HG03060 (cell line): ENCODE measurements around the gene PRKCE.

Experiments used
- ATAC-seq: cut with Tn5 transposase; IDR thresholded peaks from one replicate; pipeline ENCODE4 v1.9.1; 2021; ENCODE audit warnings: low read depth, moderate number of reproducible peaks; ENCODE audit not compliant: unreplicated experiment

Gene PRKCE

GRCh38 chr2:45631319-45631718 lies 20.2 kb upstream of the PRKCE start:
- no peak for ATAC-seq

GRCh38 chr2:45631955-45632354 lies 19.5 kb upstream of the PRKCE start:
- no peak for ATAC-seq

- no peak for ATAC-seq
Measured at GRCh38 chr2:45634223-45634622, 17.3 kb upstream of the PRKCE start.

- no peak for ATAC-seq
Measured at GRCh38 chr2:45636008-45636407, 15.5 kb upstream of the PRKCE start.

GRCh38 chr2:45637440-45637839 lies 14.0 kb upstream of the PRKCE start:
- ATAC-seq = no peak

- ATAC-seq = no peak
Measured at GRCh38 chr2:45640576-45640975, 10.9 kb upstream of the PRKCE start.

- no peak for ATAC-seq
Measured at GRCh38 chr2:45643095-45643494, 8.4 kb upstream of the PRKCE start.

GRCh38 chr2:45643543-45644542 lies 7.6 kb upstream of the PRKCE start:
- no peak for ATAC-seq

GRCh38 chr2:45646289-45646688 lies 5.2 kb upstream of the PRKCE start:
- ATAC-seq = no peak

GRCh38 chr2:45647356-45647755 lies 4.1 kb upstream of the PRKCE start:
- ATAC-seq = no peak

- no peak for ATAC-seq
Measured at GRCh38 chr2:45647986-45648520, 3.4 kb upstream of the PRKCE start.

- no peak for ATAC-seq
Measured at GRCh38 chr2:45648636-45649035, 2.8 kb upstream of the PRKCE start.

GRCh38 chr2:45649462-45649857 lies 2.0 kb upstream of the PRKCE start:
- ATAC-seq = no peak

GRCh38 chr2:45649858-45650811 lies 1.3 kb upstream of the PRKCE start:
- ATAC-seq = no peak

- no peak for ATAC-seq
Measured at GRCh38 chr2:45650851-45651414, 542 bp upstream of the PRKCE start.

- ATAC-seq = no peak
Measured at GRCh38 chr2:45652090-45653031, 886 bp downstream of the PRKCE start.

- ATAC-seq = no peak
Measured at GRCh38 chr2:45653122-45653913, 1.8 kb downstream of the PRKCE start.

GRCh38 chr2:45654250-45654649 lies 2.8 kb downstream of the PRKCE start:
- no peak for ATAC-seq

GRCh38 chr2:45661828-45662227 lies 10.4 kb downstream of the PRKCE start:
- ATAC-seq = no peak
